HG02759 (cell line): ENCODE data around the gene ACSS1.

Source experiments
- ATAC-seq: cut with Tn5 transposase; IDR thresholded peaks from one replicate; pipeline ENCODE4 v1.9.1; 2021; ENCODE audit warnings: mild to moderate bottlenecking, moderate library complexity; ENCODE audit not compliant: unreplicated experiment

ACSS1 gene

GRCh38 chr20:24961384-24962181 lies 96.4 kb downstream of the ACSS1 start:
- no peak for ATAC-seq

- no peak for ATAC-seq
Observed at GRCh38 chr20:24960861-24961260, 97.1 kb downstream of the ACSS1 start.

- no peak for ATAC-seq
Observed at GRCh38 chr20:24960302-24960801, 97.6 kb downstream of the ACSS1 start.

GRCh38 chr20:24959591-24960301 lies 98.2 kb downstream of the ACSS1 start:
- ATAC-seq: no peak

- no peak for ATAC-seq
Observed at GRCh38 chr20:24958506-24959385, 99.2 kb downstream of the ACSS1 start.

- ATAC-seq: no peak
Observed at GRCh38 chr20:24957326-24958016, 100.5 kb downstream of the ACSS1 start.
